GM12878 (cell line): ENCODE results near the gene GBX1. TPM values are rescaled to one million over a fixed set of nuclear protein-coding genes. Genes with fewer than 3 reads are reported as not detected.

Experiments used
- ATAC-seq: fragments of 200-7000 bp; cut with Tn5 transposase; 3 replicates; pipeline ENCODE4 v1.9.1; 2020; ENCODE audit warnings: mild to moderate bottlenecking, moderate library complexity
- BruUV-seq: library from RNA; stranded (reverse); fragments of 400-500 nt; replicated peaks from 2 replicates; lab custom pipeline; 2021; lab: Mats Ljungman, UMichigan
- CTCF ChIA-PET: fragments of 300-600 bp; sonication (Branson Sonifier 250); formaldehyde crosslinking; extraction: SDS; loops from one replicate; lab custom pipeline; 2021; ENCODE audit warnings: inconsistent platforms; lab: Yijun Ruan, JAX
- POLR2A ChIA-PET: fragments of 350-600 bp; formaldehyde crosslinking; extraction: SDS; loops from one replicate; lab custom pipeline; 2021; ENCODE audit warnings: inconsistent platforms; lab: Charles Lee
- RAD21 ChIA-PET: fragments of 300-600 bp; sonication (Branson Sonifier 250); formaldehyde crosslinking; loops from one replicate; lab custom pipeline; 2023; ENCODE audit warnings: antibody characterized with exemption; ENCODE audit not compliant: unreplicated experiment; lab: Charles Lee
- SMC1A ChIA-PET: fragments of 300-600 bp; sonication (Branson Sonifier 250); formaldehyde crosslinking; loops from one replicate; lab custom pipeline; 2023; ENCODE audit not compliant: unreplicated experiment, uncharacterized antibody; lab: Charles Lee
- DNase-seq: peaks from one replicate; pipeline ENCODE4 v3.0.0-alpha.2; 2011; ENCODE audit warnings: low read depth, low spot score
- FAIRE-seq: peaks from 3 replicates; lab custom pipeline; 2011; peaks lifted over from hg19 to GRCh38; lab: Jason Lieb, UNC
- H2AFZ ChIP-seq: 2 replicates; pipeline ENCODE4 v1.6.0; 2011; ENCODE audit warnings: low read depth, low read length, control low read depth; ENCODE audit not compliant: control insufficient read depth
- H3K27ac ChIP-seq: 2 replicates; pipeline ENCODE4 v1.5.1; 2011; ENCODE audit warnings: control low read depth; ENCODE audit not compliant: control insufficient read depth, insufficient read depth
- H3K27me3 ChIP-seq, 2 experiments: replicated peaks in 1 of 2; 2 replicates each; pipeline versions ENCODE4 v1.6.0 to v1.6.1; 2011; ENCODE audit warnings: low read length in 1 of 2; ENCODE audit not compliant: control insufficient read depth in 2 of 2, insufficient read depth in 2 of 2
- H3K36me3 ChIP-seq, 2 experiments: 2 replicates each; pipeline ENCODE4 v1.5.1; 2011; ENCODE audit warnings: low read length in 1 of 2; ENCODE audit not compliant: control insufficient read depth in 2 of 2, insufficient read depth in 2 of 2
- H3K4me1 ChIP-seq: 2 replicates; pipeline ENCODE4 v1.6.1; 2011; ENCODE audit warnings: mild to moderate bottlenecking, low read length, moderate library complexity, mixed read lengths; ENCODE audit not compliant: control insufficient read depth, insufficient read depth
- H3K4me2 ChIP-seq: 2 replicates; pipeline ENCODE4 v1.6.0; 2011; ENCODE audit warnings: control low read depth; ENCODE audit not compliant: control insufficient read depth, insufficient read depth
- H3K4me3 ChIP-seq: fragments of 200-600 bp; sonication (generic); 2 replicates; pipeline ENCODE4 v1.5.1; 2016
- H3K79me2 ChIP-seq: 2 replicates; pipeline ENCODE4 v1.6.0; 2011; ENCODE audit warnings: low read length; ENCODE audit not compliant: control insufficient read depth, insufficient read depth
- H3K9ac ChIP-seq: 2 replicates; pipeline ENCODE4 v1.8.0; 2011; ENCODE audit warnings: low read length, control low read depth, mixed read lengths; ENCODE audit not compliant: control insufficient read depth, insufficient read depth
- H3K9me3 ChIP-seq: replicated peaks from 3 replicates; pipeline ENCODE4 v1.5.1; 2011; ENCODE audit warnings: mild to moderate bottlenecking, low read length; ENCODE audit not compliant: control insufficient read depth, insufficient read depth
- H4K20me1 ChIP-seq: 2 replicates; pipeline ENCODE4 v1.6.0; 2011; ENCODE audit not compliant: control insufficient read depth, insufficient read depth
- ATF7 ChIP-seq: fragments of 450-650 bp; IDR thresholded peaks from 2 replicates; pipeline ENCODE4 v1.6.1; 2016; ENCODE audit warnings: low read depth, mild to moderate bottlenecking
- BRCA1 ChIP-seq: IDR thresholded peaks from 2 replicates; pipeline ENCODE4 v1.6.1; 2011; ENCODE audit warnings: low read depth, low read length, improper control_type of control experiment
- GABPA ChIP-seq: IDR thresholded peaks from 2 replicates; pipeline ENCODE4 v1.6.1; 2014; ENCODE audit warnings: antibody characterized with exemption, low read depth, mild to moderate bottlenecking, inconsistent platforms
- NFXL1 ChIP-seq: fragments of 450-650 bp; IDR thresholded peaks from 2 replicates; pipeline ENCODE4 v1.6.1; 2017; ENCODE audit warnings: antibody characterized with exemption, mild to moderate bottlenecking, borderline replicate concordance
- NFYB ChIP-seq: IDR thresholded peaks from 2 replicates; pipeline ENCODE4 v1.6.1; 2011; ENCODE audit warnings: low read depth, mild to moderate bottlenecking, low read length, improper control_type of control experiment, moderate library complexity; ENCODE audit not compliant: insufficient read depth
- RUNX3 ChIP-seq: IDR thresholded peaks from 2 replicates; pipeline ENCODE4 v1.6.1; 2012; ENCODE audit warnings: low read length, inconsistent platforms
- SIX5 ChIP-seq: IDR thresholded peaks from 2 replicates; pipeline ENCODE4 v1.6.1; 2011; ENCODE audit warnings: mild to moderate bottlenecking, low read depth, low read length, moderate library complexity; ENCODE audit not compliant: severe bottlenecking
- STAT1 ChIP-seq: fragments of 450-650 bp; conservative IDR thresholded peaks from 2 replicates; pipeline ENCODE4 v1.6.1; 2014; ENCODE audit warnings: antibody characterized with exemption, mild to moderate bottlenecking
- SUPT20H ChIP-seq: IDR thresholded peaks from 2 replicates; pipeline ENCODE4 v1.6.1; 2011; ENCODE audit warnings: low read depth, mild to moderate bottlenecking, low read length, moderate library complexity, borderline replicate concordance; ENCODE audit not compliant: control insufficient read depth
- ZNF217 ChIP-seq: fragments of 450-650 bp; IDR thresholded peaks from 2 replicates; pipeline ENCODE4 v1.6.1; 2017; ENCODE audit warnings: antibody characterized with exemption, mild to moderate bottlenecking
- ZNF622 ChIP-seq: fragments of 450-650 bp; IDR thresholded peaks from 2 replicates; pipeline ENCODE4 v1.6.1; 2017; ENCODE audit warnings: mild to moderate bottlenecking, inconsistent platforms
- WGBS: methylation state at CpG from one replicate; pipeline ENCODE4 v1.1.6; 2016; ENCODE audit warnings: low lambda C conversion rate; ENCODE audit not compliant: insufficient replicate concordance, insufficient coverage; ENCODE audit errors: missing lambda C conversion rate; 5-methylcytosine and 5-hydroxymethylcytosine counted together
- in situ Hi-C: fragments of 300-500 bp; cut with MboI; formaldehyde crosslinking; loops from 9 replicates; pipeline ENCODE4 v1.14.3; 2018; ENCODE audit warnings: mixed read lengths
- intact Hi-C: fragments of 100-400 bp; cut with micrococcal nuclease; formaldehyde crosslinking; loops from one replicate; pipeline ENCODE4 v1.14.2; 2022; ENCODE audit not compliant: unreplicated experiment
- polyA plus RNA-seq, 11 experiments: library from polyadenylated mRNA; depleted of rRNA in 4 of 11; unstranded in 6 of 11; stranded (reverse) in 5 of 11; fragments of >200 nt; fragmentation: Nextera tagmentation in 4 of 11; fragmentation: Illumina TruSeq in 1 of 11; extraction: Ambion mirVana in 4 of 11; extraction: Trizol in 1 of 11; gene quantifications; 1 replicate in 1 of 11; 2 replicates in 10 of 11; pipeline versions ENCODE4 v1.2.1 to v1.2.3, GENCODE V29; 2011 to 2016; ENCODE audit warnings: inconsistent platforms in 2 of 11, missing spikeins in 2 of 11, low read depth in 1 of 11
- total RNA-seq, 4 experiments: library from RNA; depleted of rRNA in 3 of 4; stranded (reverse); fragments of >200 nt in 3 of 4; fragmentation: Illumina TruSeq in 1 of 4; extraction: Trizol in 1 of 4; gene quantifications; 2 replicates each; pipeline versions ENCODE4 v1.2.1 to v1.2.3, GENCODE V29; 2013 to 2021
- TF ChIP-seq, protein P1 (sequence below): IDR thresholded peaks from 2 replicates; pipeline ENCODE4 v1.6.1; 2011; ENCODE audit warnings: borderline replicate concordance, low read depth, mild to moderate bottlenecking, moderate library complexity, mixed read lengths, low read length; ENCODE audit not compliant: insufficient read depth; ENCODE audit errors: extremely low read length
- TF ChIP-seq, protein P2 (sequence below), 3 experiments: IDR thresholded peaks in 2 of 3; conservative IDR thresholded peaks in 1 of 3; 2 replicates each; pipeline ENCODE4 v1.5.1; 2011; ENCODE audit warnings: low read depth in 3 of 3, low read length in 3 of 3, mild to moderate bottlenecking in 3 of 3, control low read depth in 2 of 3, moderate library complexity in 2 of 3, inconsistent platforms in 1 of 3, mixed read lengths in 1 of 3; ENCODE audit not compliant: control insufficient read depth in 2 of 3, insufficient read depth in 1 of 3; ENCODE audit errors: extremely low read depth in 1 of 3
- TF ChIP-seq, protein P3 (sequence below): IDR thresholded peaks from 2 replicates; pipeline ENCODE4 v1.6.1; 2011; ENCODE audit warnings: low read depth, low read length, improper control_type of control experiment, borderline replicate concordance
- TF ChIP-seq, protein P4 (sequence below): fragments of 450-650 bp; conservative IDR thresholded peaks from 2 replicates; pipeline ENCODE4 v1.6.1; 2017; ENCODE audit warnings: mild to moderate bottlenecking, moderate library complexity

GBX1 gene
- total and polyA plus RNA-seq, 10 of the 15 experiments (the other 5 are each of a cell fraction or from before 2014, with no cell fraction given) = not detected

DNA sequence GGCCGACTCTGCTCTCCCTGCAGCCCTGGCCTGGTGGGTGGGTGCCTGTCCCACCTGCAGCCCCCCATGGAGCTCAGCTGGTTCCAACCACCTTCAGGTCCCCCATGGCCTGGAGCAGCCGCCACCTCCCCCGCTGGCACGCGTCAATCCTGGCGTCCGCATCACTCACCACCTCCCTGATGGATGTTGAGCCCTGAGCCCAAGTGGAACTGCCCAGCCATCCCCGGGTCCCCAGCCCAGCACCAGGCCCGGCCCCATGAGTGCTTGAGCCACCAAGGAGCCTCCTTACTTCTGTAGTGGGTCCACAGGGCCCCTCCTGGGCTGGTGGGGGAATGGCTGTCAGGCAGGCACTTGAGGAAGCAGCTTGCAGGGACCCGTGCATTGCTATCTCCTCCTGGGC, 66.6 kb downstream of the GBX1 start:
- no peaks in the 10 kb centered on the region for H3K4me1 ChIP-seq
- H3K36me3 ChIP-seq = peaks cover 4 to 7% of the 10 kb centered on the region in 2 experiments; a peak in 3 of 4 replicates
- CTCF ChIA-PET = no interaction called here
- intact Hi-C loops (no loop called here), in situ Hi-C loops (no loop called here)
- SMC1A ChIA-PET = no interaction called here
- FAIRE-seq (no peak), DNase-seq (no peak), ATAC-seq (no peak)
- peaks cover 10% of the 10 kb centered on the region for H3K79me2 ChIP-seq
- POLR2A ChIA-PET = no interaction called here
- RAD21 ChIA-PET = no interaction called here
- no TSS peak for BruUV-seq
- H4K20me1 ChIP-seq = no peaks in the 10 kb centered on the region; the same call in 1 of the 2 replicates
- WGBS = 76% methylated on average over 10 of the region's 10 CpGs
- no peaks in the 10 kb centered on the region for H3K27me3 ChIP-seq
- H3K4me3 ChIP-seq = no peak overlapping the region
- no peak overlapping the region for H2AFZ ChIP-seq
- no peak overlapping the region for H3K9ac ChIP-seq
- H3K9me3 ChIP-seq = no peaks in the 10 kb centered on the region
- TF ChIP-seq NFYB = no peak
- TF ChIP-seq, protein P1, sequence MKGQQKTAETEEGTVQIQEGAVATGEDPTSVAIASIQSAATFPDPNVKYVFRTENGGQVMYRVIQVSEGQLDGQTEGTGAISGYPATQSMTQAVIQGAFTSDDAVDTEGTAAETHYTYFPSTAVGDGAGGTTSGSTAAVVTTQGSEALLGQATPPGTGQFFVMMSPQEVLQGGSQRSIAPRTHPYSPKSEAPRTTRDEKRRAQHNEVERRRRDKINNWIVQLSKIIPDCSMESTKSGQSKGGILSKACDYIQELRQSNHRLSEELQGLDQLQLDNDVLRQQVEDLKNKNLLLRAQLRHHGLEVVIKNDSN = no peak
- TF ChIP-seq, protein P2, sequence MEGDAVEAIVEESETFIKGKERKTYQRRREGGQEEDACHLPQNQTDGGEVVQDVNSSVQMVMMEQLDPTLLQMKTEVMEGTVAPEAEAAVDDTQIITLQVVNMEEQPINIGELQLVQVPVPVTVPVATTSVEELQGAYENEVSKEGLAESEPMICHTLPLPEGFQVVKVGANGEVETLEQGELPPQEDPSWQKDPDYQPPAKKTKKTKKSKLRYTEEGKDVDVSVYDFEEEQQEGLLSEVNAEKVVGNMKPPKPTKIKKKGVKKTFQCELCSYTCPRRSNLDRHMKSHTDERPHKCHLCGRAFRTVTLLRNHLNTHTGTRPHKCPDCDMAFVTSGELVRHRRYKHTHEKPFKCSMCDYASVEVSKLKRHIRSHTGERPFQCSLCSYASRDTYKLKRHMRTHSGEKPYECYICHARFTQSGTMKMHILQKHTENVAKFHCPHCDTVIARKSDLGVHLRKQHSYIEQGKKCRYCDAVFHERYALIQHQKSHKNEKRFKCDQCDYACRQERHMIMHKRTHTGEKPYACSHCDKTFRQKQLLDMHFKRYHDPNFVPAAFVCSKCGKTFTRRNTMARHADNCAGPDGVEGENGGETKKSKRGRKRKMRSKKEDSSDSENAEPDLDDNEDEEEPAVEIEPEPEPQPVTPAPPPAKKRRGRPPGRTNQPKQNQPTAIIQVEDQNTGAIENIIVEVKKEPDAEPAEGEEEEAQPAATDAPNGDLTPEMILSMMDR (IDR thresholded peaks at IDR 0.05 in 2 of 3, conservative IDR thresholded peaks at IDR 0.05 in 1 of 3; ENCODE audit: control insufficient read depth in 2 of 3, extremely low read depth in 1 of 3, insufficient read depth in 1 of 3, low read depth in 3 of 3, low read length in 3 of 3) = no peak
- no peak for TF ChIP-seq ZNF217
- no peak for TF ChIP-seq GABPA
- no peak for TF ChIP-seq ATF7
- TF ChIP-seq, protein P3, sequence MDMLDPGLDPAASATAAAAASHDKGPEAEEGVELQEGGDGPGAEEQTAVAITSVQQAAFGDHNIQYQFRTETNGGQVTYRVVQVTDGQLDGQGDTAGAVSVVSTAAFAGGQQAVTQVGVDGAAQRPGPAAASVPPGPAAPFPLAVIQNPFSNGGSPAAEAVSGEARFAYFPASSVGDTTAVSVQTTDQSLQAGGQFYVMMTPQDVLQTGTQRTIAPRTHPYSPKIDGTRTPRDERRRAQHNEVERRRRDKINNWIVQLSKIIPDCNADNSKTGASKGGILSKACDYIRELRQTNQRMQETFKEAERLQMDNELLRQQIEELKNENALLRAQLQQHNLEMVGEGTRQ = no peak
- no peak for TF ChIP-seq STAT1
- TF ChIP-seq BRCA1 = no peak
- TF ChIP-seq, protein P4, sequence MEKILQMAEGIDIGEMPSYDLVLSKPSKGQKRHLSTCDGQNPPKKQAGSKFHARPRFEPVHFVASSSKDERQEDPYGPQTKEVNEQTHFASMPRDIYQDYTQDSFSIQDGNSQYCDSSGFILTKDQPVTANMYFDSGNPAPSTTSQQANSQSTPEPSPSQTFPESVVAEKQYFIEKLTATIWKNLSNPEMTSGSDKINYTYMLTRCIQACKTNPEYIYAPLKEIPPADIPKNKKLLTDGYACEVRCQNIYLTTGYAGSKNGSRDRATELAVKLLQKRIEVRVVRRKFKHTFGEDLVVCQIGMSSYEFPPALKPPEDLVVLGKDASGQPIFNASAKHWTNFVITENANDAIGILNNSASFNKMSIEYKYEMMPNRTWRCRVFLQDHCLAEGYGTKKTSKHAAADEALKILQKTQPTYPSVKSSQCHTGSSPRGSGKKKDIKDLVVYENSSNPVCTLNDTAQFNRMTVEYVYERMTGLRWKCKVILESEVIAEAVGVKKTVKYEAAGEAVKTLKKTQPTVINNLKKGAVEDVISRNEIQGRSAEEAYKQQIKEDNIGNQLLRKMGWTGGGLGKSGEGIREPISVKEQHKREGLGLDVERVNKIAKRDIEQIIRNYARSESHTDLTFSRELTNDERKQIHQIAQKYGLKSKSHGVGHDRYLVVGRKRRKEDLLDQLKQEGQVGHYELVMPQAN = no peak
- no peak for TF ChIP-seq RUNX3
- no peak for TF ChIP-seq SUPT20H
- no peak for TF ChIP-seq ZNF622
- TF ChIP-seq NFXL1 = no peak
- TF ChIP-seq SIX5 = no peak
- no peak overlapping the region for H3K27ac ChIP-seq
- H3K4me2 ChIP-seq = no peak overlapping the region
